ENCODE measurements around the gene CD6. TPM values are rescaled to one million over a fixed set of nuclear protein-coding genes. Genes with fewer than 3 reads are reported as not detected.

CD6 gene
- total RNA-seq, 3 donors from 2014 or later: 2.3 to 4.3 (median 2.8) TPM

- no peak overlapping the region for H3K4me3 ChIP-seq
- no peaks in the 10 kb centered on the region for H3K36me3 ChIP-seq (ENCODE audit: low read depth)
- no peak for TF ChIP-seq CTCF (IDR thresholded peaks at IDR 0.05)
- no peaks in the 10 kb centered on the region for H3K9me3 ChIP-seq
- H3K4me1 ChIP-seq (ENCODE audit: low read depth): peaks cover 14% of the 10 kb centered on the region
- intact Hi-C loops (cut with DNase I, micrococcal nuclease): no loop called here
- ATAC-seq: peak; percentile 35
- no peak for DNase-seq
Observed at GRCh38 chr11:61004180-61004611, 32.7 kb downstream of the CD6 start.

- no peak for DNase-seq
- intact Hi-C loops (cut with DNase I, micrococcal nuclease): no loop called here
- no peaks in the 10 kb centered on the region for H3K9me3 ChIP-seq
- no peak for TF ChIP-seq CTCF (IDR thresholded peaks at IDR 0.05)
- ATAC-seq: peak; percentile 37
- no peaks in the 10 kb centered on the region for H3K36me3 ChIP-seq (ENCODE audit: low read depth)
- no peak overlapping the region for H3K4me3 ChIP-seq
- H3K4me1 ChIP-seq (ENCODE audit: low read depth): peaks cover 14% of the 10 kb centered on the region
Observed at GRCh38 chr11:61004761-61005181, 33.3 kb downstream of the CD6 start.

GRCh38 chr11:61007383-61007955 lies 36.0 kb downstream of the CD6 start:
- H3K9me3 ChIP-seq: no peaks in the 10 kb centered on the region
- peak; percentile 71 for ATAC-seq
- H3K4me1 ChIP-seq (ENCODE audit: low read depth): peaks cover 14% of the 10 kb centered on the region
- intact Hi-C loops (cut with DNase I, micrococcal nuclease): no loop called here
- no peak overlapping the region for H3K4me3 ChIP-seq
- H3K36me3 ChIP-seq (ENCODE audit: low read depth): no peaks in the 10 kb centered on the region
- DNase-seq: peak in 2 of 3 donors; percentile 31 to 57
- no peak for TF ChIP-seq CTCF (IDR thresholded peaks at IDR 0.05)

GRCh38 chr11:61007956-61008896 lies 36.7 kb downstream of the CD6 start:
- Histone ChIP-seq H3K4me3 (no peak overlapping the region), H3K36me3 (ENCODE audit: low read depth) (no peaks in the 10 kb centered on the region), H3K4me1 (ENCODE audit: low read depth) (peaks cover 14% of the 10 kb centered on the region), H3K9me3 (no peaks in the 10 kb centered on the region)
- intact Hi-C loops (cut with DNase I, micrococcal nuclease): no loop called here
- TF ChIP-seq CTCF (IDR thresholded peaks at IDR 0.05): no peak
- peak; percentile 40 for ATAC-seq
- DNase-seq: peak in 2 of 3 donors; percentile 40 to 47

GRCh38 chr11:61008971-61009370 lies 37.5 kb downstream of the CD6 start:
- TF ChIP-seq CTCF (IDR thresholded peaks at IDR 0.05): no peak
- Histone ChIP-seq H3K9me3 (no peaks in the 10 kb centered on the region), H3K36me3 (ENCODE audit: low read depth) (no peaks in the 10 kb centered on the region), H3K4me1 (ENCODE audit: low read depth) (peaks cover 14% of the 10 kb centered on the region), H3K4me3 (no peak overlapping the region)
- ATAC-seq (no peak), DNase-seq (no peak)
- intact Hi-C loops (cut with DNase I, micrococcal nuclease): no loop called here
